Suprapubic skin (tissue), 4 donors: Measurements from ENCODE around the gene UBR2.

Experiments
- CTCF ChIP-seq, 2 donors: fragments of 200-600 bp in 1 of 2; fragments of 450-650 bp in 1 of 2; sonication (generic) in 1 of 2; IDR thresholded peaks; one replicate each; pipeline ENCODE4 v1.5.1; 2016 to 2019; ENCODE audit warnings: antibody characterized with exemption in 2 of 2, mild to moderate bottlenecking in 1 of 2, moderate library complexity in 1 of 2
- POLR2A ChIP-seq, 2 donors: fragments of 450-650 bp; IDR thresholded peaks; one replicate each; pipeline ENCODE4 v1.6.1; 2017; ENCODE audit warnings: antibody characterized with exemption in 2 of 2, mild to moderate bottlenecking in 2 of 2, moderate library complexity in 2 of 2
- POLR2AphosphoS5 ChIP-seq, 3 donors: sonication (generic); formaldehyde crosslinking; IDR thresholded peaks; one replicate each; pipeline ENCODE4 v1.6.1; 2017; ENCODE audit warnings: antibody characterized with exemption in 3 of 3

- TF ChIP-seq CTCF (IDR thresholded peaks at IDR 0.05) (no peak), POLR2AphosphoS5 (IDR thresholded peaks at IDR 0.05) (no peak), POLR2A (IDR thresholded peaks at IDR 0.05) (no peak)
Observed at GRCh38 chr6:42664718-42665117, 100.9 kb downstream of the UBR2 start.
